Vagina (tissue), 2 donors: ENCODE measurements around the gene GLT8D1. TPM values are rescaled to one million over a fixed set of nuclear protein-coding genes. Genes with fewer than 3 reads are reported as not detected.

Source experiments
- DNase-seq, 2 donors: peaks; one replicate each; pipeline ENCODE4 v3.0.0-alpha.2; 2017; ENCODE audit errors: extremely low spot score in 2 of 2
- H3K27ac ChIP-seq: fragments of 200-600 bp; sonication (generic); one replicate; pipeline ENCODE4 v1.5.1; 2019
- H3K27me3 ChIP-seq: fragments of 200-600 bp; sonication (generic); one replicate; pipeline ENCODE4 v1.5.1; 2019
- H3K36me3 ChIP-seq, 2 donors: fragments of 200-600 bp; sonication (generic); one replicate each; pipeline ENCODE4 v1.5.1; 2017 to 2019
- H3K4me1 ChIP-seq: fragments of 200-600 bp; sonication (generic); one replicate; pipeline ENCODE4 v1.5.1; 2019
- H3K4me3 ChIP-seq, 2 donors: fragments of 200-600 bp; sonication (generic); 1 replicate in 1 of 2; 2 replicates in 1 of 2; pipeline ENCODE4 v1.5.1; 2016 to 2019
- H3K9me3 ChIP-seq: fragments of 200-600 bp; sonication (generic); one replicate; pipeline ENCODE4 v1.5.1; 2019
- POLR2A ChIP-seq, 2 donors: fragments of 450-650 bp; IDR thresholded peaks; one replicate each; pipeline ENCODE4 v1.6.1; 2017; ENCODE audit warnings: antibody characterized with exemption in 2 of 2, mild to moderate bottlenecking in 2 of 2, moderate library complexity in 2 of 2
- POLR2AphosphoS5 ChIP-seq, 2 donors: sonication (generic); formaldehyde crosslinking; IDR thresholded peaks; one replicate each; pipeline ENCODE4 v1.9.0; 2017; ENCODE audit warnings: antibody characterized with exemption in 2 of 2, mild to moderate bottlenecking in 2 of 2, low read depth in 1 of 2; ENCODE audit not compliant: insufficient read depth in 1 of 2
- intact Hi-C: fragments of 100-400 bp; cut with DNase I; formaldehyde crosslinking; loops from one replicate; pipeline ENCODE4 v1.15.1; 2023
- total RNA-seq: library from RNA; depleted of rRNA; stranded (reverse); fragments of >200 nt; gene quantifications from one replicate; pipeline ENCODE4 v1.2.3, GENCODE V29; 2016
- TF ChIP-seq, protein P1 (sequence below), 3 experiments: fragments of 450-650 bp in 2 of 3; fragments of 200-600 bp in 1 of 3; sonication (generic) in 1 of 3; IDR thresholded peaks; one replicate each; pipeline ENCODE4 v1.5.1; 2017 to 2019; ENCODE audit warnings: antibody characterized with exemption in 3 of 3, mild to moderate bottlenecking in 2 of 3, moderate library complexity in 2 of 3

The GLT8D1 gene
- total RNA-seq, 1 donor from 2014 or later: 29.7 TPM

DNA sequence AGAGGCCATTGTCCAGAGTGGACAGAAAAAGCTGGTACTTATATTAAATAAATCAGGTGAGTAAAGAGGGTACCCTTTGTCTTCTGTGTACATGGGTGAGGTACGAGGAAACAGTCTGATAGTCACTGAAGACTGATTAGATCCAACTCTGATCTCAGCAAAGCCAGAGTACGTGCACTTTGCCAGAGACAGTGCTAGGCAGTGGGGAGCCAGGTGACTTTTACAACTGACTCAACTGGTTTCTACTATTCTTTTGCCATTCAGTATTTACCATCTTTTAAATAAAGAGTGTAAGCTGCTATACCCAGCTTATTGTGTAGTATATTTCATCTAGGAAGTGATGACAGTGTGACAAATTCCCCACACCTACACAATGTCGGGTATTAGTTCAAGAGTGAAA lies 16.4 kb downstream of the GLT8D1 start:
- Histone ChIP-seq H3K36me3 (peaks cover 0 to 70% of the 10 kb centered on the region in 2 donors), H3K27me3 (no peaks in the 10 kb centered on the region), H3K4me1 (peaks cover 28% of the 10 kb centered on the region), H3K27ac (peak overlapping the region; percentile 9), H3K9me3 (no peaks in the 10 kb centered on the region), H3K4me3 (no peak overlapping the region)
- TF ChIP-seq, protein P1, sequence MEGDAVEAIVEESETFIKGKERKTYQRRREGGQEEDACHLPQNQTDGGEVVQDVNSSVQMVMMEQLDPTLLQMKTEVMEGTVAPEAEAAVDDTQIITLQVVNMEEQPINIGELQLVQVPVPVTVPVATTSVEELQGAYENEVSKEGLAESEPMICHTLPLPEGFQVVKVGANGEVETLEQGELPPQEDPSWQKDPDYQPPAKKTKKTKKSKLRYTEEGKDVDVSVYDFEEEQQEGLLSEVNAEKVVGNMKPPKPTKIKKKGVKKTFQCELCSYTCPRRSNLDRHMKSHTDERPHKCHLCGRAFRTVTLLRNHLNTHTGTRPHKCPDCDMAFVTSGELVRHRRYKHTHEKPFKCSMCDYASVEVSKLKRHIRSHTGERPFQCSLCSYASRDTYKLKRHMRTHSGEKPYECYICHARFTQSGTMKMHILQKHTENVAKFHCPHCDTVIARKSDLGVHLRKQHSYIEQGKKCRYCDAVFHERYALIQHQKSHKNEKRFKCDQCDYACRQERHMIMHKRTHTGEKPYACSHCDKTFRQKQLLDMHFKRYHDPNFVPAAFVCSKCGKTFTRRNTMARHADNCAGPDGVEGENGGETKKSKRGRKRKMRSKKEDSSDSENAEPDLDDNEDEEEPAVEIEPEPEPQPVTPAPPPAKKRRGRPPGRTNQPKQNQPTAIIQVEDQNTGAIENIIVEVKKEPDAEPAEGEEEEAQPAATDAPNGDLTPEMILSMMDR (IDR thresholded peaks at IDR 0.05): no peak
- TF ChIP-seq POLR2A (IDR thresholded peaks at IDR 0.05): no peak
- TF ChIP-seq POLR2AphosphoS5 (IDR thresholded peaks at IDR 0.05; ENCODE audit: insufficient read depth in 1 of 2, low read depth in 1 of 2): no peak
- no peak for DNase-seq
- intact Hi-C loops: loop anchor here (5.0 kb wide), 1 partner anchor 157 kb away; the partner anchor contains the start of gene NT5DC2

DNA sequence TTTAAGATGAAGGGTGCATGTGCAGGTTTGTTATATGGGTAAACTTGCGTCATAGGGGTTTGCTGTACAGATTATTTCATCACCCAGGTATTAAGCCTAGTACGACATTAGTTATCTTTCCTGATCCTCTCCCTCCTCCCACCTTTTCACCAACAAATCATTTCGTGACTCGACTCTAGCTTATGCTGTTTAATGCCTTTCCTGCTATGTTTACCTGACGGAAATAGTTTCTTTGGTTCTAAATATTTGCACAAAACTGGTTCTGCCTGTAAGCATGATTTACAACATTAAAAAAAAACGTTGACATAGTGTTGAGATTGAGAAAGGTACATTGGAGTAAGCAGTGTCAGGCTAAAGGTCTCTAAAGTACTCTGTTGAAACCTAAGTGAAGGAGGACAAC lies 17.3 kb downstream of the GLT8D1 start:
- no peak for TF ChIP-seq POLR2A (IDR thresholded peaks at IDR 0.05)
- peak in 1 of 2 donors; percentile 49 for TF ChIP-seq POLR2AphosphoS5 (IDR thresholded peaks at IDR 0.05; ENCODE audit: insufficient read depth in 1 of 2, low read depth in 1 of 2)
- TF ChIP-seq, protein P1 (IDR thresholded peaks at IDR 0.05): no peak
- DNase-seq: no peak
- no peak overlapping the region for H3K4me3 ChIP-seq
- no peaks in the 10 kb centered on the region for H3K9me3 ChIP-seq
- peaks cover 34% of the 10 kb centered on the region for H3K4me1 ChIP-seq
- no peak overlapping the region for H3K27ac ChIP-seq
- peaks cover 0 to 62% of the 10 kb centered on the region in 2 donors for H3K36me3 ChIP-seq
- intact Hi-C loops: loop anchor here (5.0 kb wide), 1 partner anchor 156 kb away; the partner anchor contains the start of gene NT5DC2
- H3K27me3 ChIP-seq: no peaks in the 10 kb centered on the region

DNA sequence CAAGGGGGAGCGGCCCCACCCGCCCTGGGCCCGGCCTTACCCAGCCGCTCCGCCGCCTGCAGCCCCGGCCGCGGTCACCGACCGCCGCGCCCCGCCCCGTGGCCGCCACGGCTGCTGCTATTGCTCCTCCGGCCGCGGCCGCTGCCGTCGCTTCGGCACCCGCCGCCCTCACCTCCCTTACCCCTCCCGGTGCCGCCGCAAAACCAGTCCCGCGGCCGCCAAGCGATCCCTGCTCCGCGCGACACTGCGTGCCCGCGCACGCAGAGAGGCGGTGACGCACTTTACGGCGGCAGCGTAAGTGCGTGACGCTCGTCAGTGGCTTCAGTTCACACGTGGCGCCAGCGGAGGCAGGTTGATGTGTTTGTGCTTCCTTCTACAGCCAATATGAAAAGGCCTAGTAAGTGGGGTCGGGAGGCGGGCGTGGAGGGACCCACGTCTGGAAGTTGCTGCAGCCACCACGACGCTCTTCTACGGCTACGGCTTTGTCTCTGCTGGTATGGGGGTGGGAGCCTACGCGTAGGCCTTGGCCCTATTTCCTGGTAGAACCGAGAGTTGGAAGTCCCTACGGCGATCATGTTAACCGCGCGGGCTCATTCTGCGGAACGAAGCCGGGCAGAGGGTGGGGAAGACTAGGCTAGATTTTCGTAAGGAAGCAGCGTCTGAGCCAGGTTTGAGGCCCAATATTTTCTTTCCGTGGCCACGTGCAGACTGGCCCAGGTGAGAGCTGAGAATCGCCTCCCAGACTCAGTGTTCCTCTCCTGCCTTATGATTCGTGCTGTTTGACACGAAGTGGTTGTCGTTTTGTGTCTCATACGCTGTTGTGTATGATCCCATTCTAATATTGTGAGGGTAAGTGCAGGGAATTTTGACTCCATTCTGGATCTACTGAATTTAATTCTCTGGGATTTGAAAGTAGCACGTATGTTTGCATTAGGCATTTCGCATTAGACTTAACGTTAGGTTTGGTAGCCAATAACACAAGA lies 19.6 kb downstream of the GLT8D1 start, which contains the start of the genes GNL3 and PBRM1:
Gene GNL3, plus strand, starts transcription at position 324 of the 983 bp plus-strand sequence. Its CDS starts 61 bp downstream, at position 385.
Gene PBRM1, minus strand, starts transcription at position 205 of the 983 bp plus-strand sequence.
- Histone ChIP-seq H3K4me1 (peaks cover 57% of the 10 kb centered on the region), H3K4me3 (peak within 1 kb of the TSS; percentile 88 to 93), H3K9me3 (no peaks in the 10 kb centered on the region), H3K36me3 (peaks cover 0 to 39% of the 10 kb centered on the region in 2 donors), H3K27me3 (no peaks in the 10 kb centered on the region), H3K27ac (peak within 1 kb of the TSS; percentile 93)
- peak in 1 of 2 donors; percentile 94 for DNase-seq
- intact Hi-C loops: loop anchor here (5.0 kb wide), 1 partner anchor 154 kb away; the partner anchor contains the start of gene NT5DC2
- TF ChIP-seq POLR2A (IDR thresholded peaks at IDR 0.05): peak in 1 of 2 donors; percentile 69
- TF ChIP-seq POLR2AphosphoS5 (IDR thresholded peaks at IDR 0.05; ENCODE audit: insufficient read depth in 1 of 2, low read depth in 1 of 2): peak; percentile 79 to 96
- TF ChIP-seq, protein P1 (IDR thresholded peaks at IDR 0.05): no peak

DNA sequence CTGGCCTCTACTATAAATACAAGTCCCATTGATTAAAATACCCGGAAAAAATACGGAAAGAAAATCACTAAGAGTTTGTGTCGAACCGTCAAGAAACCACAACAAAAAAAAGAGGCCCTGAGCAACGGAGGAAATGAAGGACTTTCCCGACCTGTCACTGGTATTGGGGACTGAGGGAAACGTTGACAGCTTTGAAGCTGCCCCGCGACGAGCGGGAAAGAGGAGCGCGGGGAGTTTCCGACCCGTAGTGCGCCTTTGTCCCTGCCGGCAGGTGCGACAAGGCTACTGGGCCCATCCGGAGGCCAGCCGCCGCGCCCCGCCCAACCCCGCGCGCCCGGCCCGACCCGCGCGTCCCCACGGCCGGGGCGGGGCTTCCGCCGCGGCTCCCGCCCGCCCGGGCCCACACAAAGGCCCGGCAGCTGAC lies 20.3 kb downstream of the GLT8D1 start:
- no peak for DNase-seq
- Histone ChIP-seq H3K27me3 (no peaks in the 10 kb centered on the region), H3K27ac (peak overlapping the region; percentile 93), H3K4me3 (peak overlapping the region; percentile 88 to 93), H3K9me3 (no peaks in the 10 kb centered on the region), H3K4me1 (peaks cover 58% of the 10 kb centered on the region), H3K36me3 (peaks cover 0 to 32% of the 10 kb centered on the region in 2 donors)
- intact Hi-C loops: loop anchor here (5.0 kb wide), 1 partner anchor 153 kb away; the partner anchor contains the start of gene NT5DC2
- no peak for TF ChIP-seq POLR2A (IDR thresholded peaks at IDR 0.05)
- TF ChIP-seq POLR2AphosphoS5 (IDR thresholded peaks at IDR 0.05; ENCODE audit: insufficient read depth in 1 of 2, low read depth in 1 of 2): no peak
- TF ChIP-seq, protein P1 (IDR thresholded peaks at IDR 0.05): no peak
